ENCODE results near the gene TGM2. TPM values are rescaled to one million over a fixed set of nuclear protein-coding genes. Genes with fewer than 3 reads are reported as not detected.

TGM2 gene
- polyA plus RNA-seq, 2 of the 4 experiments (the other 2 are of a cell fraction), result 173 to 441 TPM

- no peak for ATAC-seq
- no peak overlapping the region for H3K4me3 ChIP-seq
- peaks cover 38% of the 10 kb centered on the region for H3K4me1 ChIP-seq
- no peak overlapping the region for H3K4me2 ChIP-seq
- DNase-seq (ENCODE audit: low read depth in 1 of 2, low spot score in 1 of 2), result no peak
- TF ChIP-seq, protein P1, sequence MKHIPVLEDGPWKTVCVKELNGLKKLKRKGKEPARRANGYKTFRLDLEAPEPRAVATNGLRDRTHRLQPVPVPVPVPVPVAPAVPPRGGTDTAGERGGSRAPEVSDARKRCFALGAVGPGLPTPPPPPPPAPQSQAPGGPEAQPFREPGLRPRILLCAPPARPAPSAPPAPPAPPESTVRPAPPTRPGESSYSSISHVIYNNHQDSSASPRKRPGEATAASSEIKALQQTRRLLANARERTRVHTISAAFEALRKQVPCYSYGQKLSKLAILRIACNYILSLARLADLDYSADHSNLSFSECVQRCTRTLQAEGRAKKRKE (CRISPR knock-in tag; IDR thresholded peaks at IDR 0.05; ENCODE audit: low read depth), result no peak
- no peak for TF ChIP-seq POLR2A (IDR thresholded peaks at IDR 0.05; ENCODE audit: low read length)
- no peak for TF ChIP-seq SMC3 (IDR thresholded peaks at IDR 0.05)
- ChIA-PET POLR2A (no interaction called here), CTCF (interaction anchor here (1.1 to 4.1 kb wide), 7 partner anchors 12 to 72 kb away, joined by 3 to 31 read pairs (median 14); no protein-coding TSS in a partner anchor)
- no peak for FAIRE-seq
- 92% methylated on average over 2 of the region's 2 CpGs for WGBS (ENCODE audit: missing lambda C conversion rate)
- no peaks in the 10 kb centered on the region for H3K9me3 ChIP-seq
- H3K27ac ChIP-seq, result no peak overlapping the region
Observed at GRCh38 chr20:38115896-38116295, 49.2 kb downstream of the TGM2 start.

DNA sequence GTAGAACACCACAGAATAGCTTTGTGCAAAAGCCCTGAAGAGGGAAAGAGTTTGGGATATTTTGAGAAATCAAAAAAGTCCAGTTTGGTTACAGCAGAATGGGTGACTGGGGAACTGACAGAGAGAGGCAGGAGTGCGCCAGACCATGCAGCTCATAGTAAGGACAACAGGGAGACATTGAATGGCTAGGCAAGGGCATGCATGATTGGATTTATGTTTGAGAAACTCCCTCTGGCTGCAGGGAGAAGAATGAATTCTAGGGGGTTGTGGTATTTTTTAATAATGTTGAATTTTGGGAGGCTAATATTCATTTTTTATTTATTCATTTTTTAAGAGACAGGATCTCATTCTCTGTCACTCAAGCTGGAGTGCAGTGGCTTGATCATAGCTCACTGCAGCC, 49.9 kb downstream of the TGM2 start:
- ChIA-PET CTCF (interaction anchor here (0.7 to 4.1 kb wide), 11 partner anchors 12 to 106 kb away, joined by 3 to 49 read pairs (median 8); no protein-coding TSS in a partner anchor), POLR2A (no interaction called here)
- DNase-seq (ENCODE audit: low read depth in 1 of 2, low spot score in 1 of 2) (no peak), ATAC-seq (no peak), FAIRE-seq (no peak)
- no peak overlapping the region for H3K4me3 ChIP-seq
- TF ChIP-seq HMGXB4 (CRISPR knock-in tag; IDR thresholded peaks at IDR 0.05; ENCODE audit: borderline replicate concordance) (no peak), MAZ (IDR thresholded peaks at IDR 0.05; ENCODE audit: borderline replicate concordance, low read depth, low read length) (no peak)
- TF ChIP-seq, protein P2, sequence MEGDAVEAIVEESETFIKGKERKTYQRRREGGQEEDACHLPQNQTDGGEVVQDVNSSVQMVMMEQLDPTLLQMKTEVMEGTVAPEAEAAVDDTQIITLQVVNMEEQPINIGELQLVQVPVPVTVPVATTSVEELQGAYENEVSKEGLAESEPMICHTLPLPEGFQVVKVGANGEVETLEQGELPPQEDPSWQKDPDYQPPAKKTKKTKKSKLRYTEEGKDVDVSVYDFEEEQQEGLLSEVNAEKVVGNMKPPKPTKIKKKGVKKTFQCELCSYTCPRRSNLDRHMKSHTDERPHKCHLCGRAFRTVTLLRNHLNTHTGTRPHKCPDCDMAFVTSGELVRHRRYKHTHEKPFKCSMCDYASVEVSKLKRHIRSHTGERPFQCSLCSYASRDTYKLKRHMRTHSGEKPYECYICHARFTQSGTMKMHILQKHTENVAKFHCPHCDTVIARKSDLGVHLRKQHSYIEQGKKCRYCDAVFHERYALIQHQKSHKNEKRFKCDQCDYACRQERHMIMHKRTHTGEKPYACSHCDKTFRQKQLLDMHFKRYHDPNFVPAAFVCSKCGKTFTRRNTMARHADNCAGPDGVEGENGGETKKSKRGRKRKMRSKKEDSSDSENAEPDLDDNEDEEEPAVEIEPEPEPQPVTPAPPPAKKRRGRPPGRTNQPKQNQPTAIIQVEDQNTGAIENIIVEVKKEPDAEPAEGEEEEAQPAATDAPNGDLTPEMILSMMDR (IDR thresholded peaks at IDR 0.05), result 0 out of 3 replicates have a peak, but pooled peaks have one; percentile 6
- H3K4me2 ChIP-seq, result no peak overlapping the region
- H3K4me1 ChIP-seq, result peaks cover 45% of the 10 kb centered on the region
- WGBS (ENCODE audit: missing lambda C conversion rate), result 91% methylated on average over 1 of the region's 1 CpG
- H3K27ac ChIP-seq, result peak overlapping the region; percentile 19 to 88; a peak in 3 of 6 replicates
- no peaks in the 10 kb centered on the region for H3K9me3 ChIP-seq

- H3K27ac ChIP-seq, result peak overlapping the region; percentile 80 to 88
- POLR2A ChIA-PET, result no interaction called here
- 89% methylated on average over 4 of the region's 4 CpGs for WGBS (ENCODE audit: missing lambda C conversion rate)
- peak in 1 of 2 experiments; percentile 47 for DNase-seq (ENCODE audit: low read depth in 1 of 2, low spot score in 1 of 2)
- H3K4me1 ChIP-seq, result peaks cover 53% of the 10 kb centered on the region
- FAIRE-seq, result no peak
- no peak overlapping the region for H3K4me3 ChIP-seq
- peak in 1 of 2 experiments; percentile 46; a peak in 3 of 6 replicates for ATAC-seq
- CTCF ChIA-PET, result interaction anchor here (0.9 to 4.1 kb wide), 15 partner anchors 9 to 131 kb away, joined by 3 to 49 read pairs (median 7); no protein-coding TSS in a partner anchor
- H3K9me3 ChIP-seq, result no peaks in the 10 kb centered on the region
- no peak overlapping the region for H3K4me2 ChIP-seq
- TF ChIP-seq FOSL2 (IDR thresholded peaks at IDR 0.05) (no peak), FOSL2 (CRISPR knock-in tag; IDR thresholded peaks at IDR 0.05) (peak; percentile 58; the same call in 1 of the 2 replicates), RARB (CRISPR knock-in tag; IDR thresholded peaks at IDR 0.05) (no peak)
Observed at GRCh38 chr20:38114353-38114791, 50.7 kb downstream of the TGM2 start.

GRCh38 chr20:38113401-38114325, 51.4 kb downstream of the TGM2 start:
- Histone ChIP-seq H3K4me1 (peaks cover 60% of the 10 kb centered on the region), H3K4me2 (peak overlapping the region; percentile 28; the same call in 1 of the 3 replicates)
- peak in 1 of 2 experiments; percentile 67 for DNase-seq (ENCODE audit: low read depth in 1 of 2, low spot score in 1 of 2)
- TF ChIP-seq HMGXB4 (CRISPR knock-in tag; IDR thresholded peaks at IDR 0.05; ENCODE audit: borderline replicate concordance) (no peak), USF2 (IDR thresholded peaks at IDR 0.05) (no peak), SMC3 (IDR thresholded peaks at IDR 0.05) (peak; percentile 57; the same call in 2 of the 3 replicates), ZSCAN20 (CRISPR knock-in tag; IDR thresholded peaks at IDR 0.05) (no peak), GATA3 (IDR thresholded peaks at IDR 0.05; ENCODE audit: borderline replicate concordance) (no peak), HOXB13 (CRISPR knock-in tag; IDR thresholded peaks at IDR 0.05; ENCODE audit: low read depth) (no peak), RAD21 (conservative IDR thresholded peaks at IDR 0.05 in 1 of 2, IDR thresholded peaks at IDR 0.05 in 1 of 2) (peak; percentile 43 to 62), HEYL (CRISPR knock-in tag; IDR thresholded peaks at IDR 0.05) (no peak), BCL3 (IDR thresholded peaks at IDR 0.05) (no peak)

More at GRCh38 chr20:38113401-38114325, 51.4 kb downstream of the TGM2 start:
- POLR2A ChIA-PET, result no interaction called here
- FAIRE-seq (no peak), ATAC-seq (peak in 1 of 2 experiments; percentile 61; a peak in 3 of 6 replicates)
- Histone ChIP-seq H3K9me3 (no peaks in the 10 kb centered on the region), H3K4me3 (no peak overlapping the region), H3K27ac (peak overlapping the region; percentile 80 to 88)
- CTCF ChIA-PET, result interaction anchor here (0.9 to 4.1 kb wide), 23 partner anchors 8 to 177 kb away, joined by 3 to 49 read pairs (median 5); no protein-coding TSS in a partner anchor
- WGBS (ENCODE audit: missing lambda C conversion rate), result 59% methylated on average over 10 of the region's 10 CpGs
